NCI-H82 (cell line): Measurements from ENCODE around the gene LHPP.

Experiments used
- DNase-seq: peaks from one replicate; lab custom pipeline; 2025; lab: John Stamatoyannopoulos, UW

Gene LHPP

DNA sequence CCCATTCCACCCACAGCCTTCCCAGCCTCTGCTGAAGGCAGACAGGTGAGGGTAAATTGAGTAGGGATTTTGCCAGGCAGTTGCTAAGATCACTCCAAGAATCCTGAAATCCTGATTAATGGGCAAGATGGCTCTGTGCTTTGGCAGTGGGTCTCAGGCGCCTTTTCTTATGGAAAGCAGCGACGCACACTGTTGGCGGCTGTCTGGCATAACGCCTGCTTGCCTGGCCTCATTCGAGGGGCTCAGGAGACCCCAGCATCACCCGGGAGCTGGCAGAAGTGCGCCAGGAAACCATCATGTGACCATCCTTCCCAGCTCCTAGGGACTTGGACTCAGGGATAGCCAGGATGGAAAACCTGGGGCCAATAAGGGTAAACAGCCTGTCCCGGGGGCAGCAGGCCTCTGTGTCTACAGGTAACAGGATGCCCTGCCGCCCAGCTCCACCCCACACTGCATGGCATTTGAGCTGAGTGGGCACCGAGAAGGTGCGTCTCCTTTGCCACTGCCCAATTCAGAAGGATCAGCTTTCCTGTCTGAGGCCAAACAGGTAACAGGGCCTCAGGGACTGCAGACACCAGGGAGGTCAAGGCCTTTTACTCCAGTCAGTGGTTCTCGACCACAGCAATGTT lies 184.0 kb downstream of the LHPP start:
- no peak for DNase-seq

DNA sequence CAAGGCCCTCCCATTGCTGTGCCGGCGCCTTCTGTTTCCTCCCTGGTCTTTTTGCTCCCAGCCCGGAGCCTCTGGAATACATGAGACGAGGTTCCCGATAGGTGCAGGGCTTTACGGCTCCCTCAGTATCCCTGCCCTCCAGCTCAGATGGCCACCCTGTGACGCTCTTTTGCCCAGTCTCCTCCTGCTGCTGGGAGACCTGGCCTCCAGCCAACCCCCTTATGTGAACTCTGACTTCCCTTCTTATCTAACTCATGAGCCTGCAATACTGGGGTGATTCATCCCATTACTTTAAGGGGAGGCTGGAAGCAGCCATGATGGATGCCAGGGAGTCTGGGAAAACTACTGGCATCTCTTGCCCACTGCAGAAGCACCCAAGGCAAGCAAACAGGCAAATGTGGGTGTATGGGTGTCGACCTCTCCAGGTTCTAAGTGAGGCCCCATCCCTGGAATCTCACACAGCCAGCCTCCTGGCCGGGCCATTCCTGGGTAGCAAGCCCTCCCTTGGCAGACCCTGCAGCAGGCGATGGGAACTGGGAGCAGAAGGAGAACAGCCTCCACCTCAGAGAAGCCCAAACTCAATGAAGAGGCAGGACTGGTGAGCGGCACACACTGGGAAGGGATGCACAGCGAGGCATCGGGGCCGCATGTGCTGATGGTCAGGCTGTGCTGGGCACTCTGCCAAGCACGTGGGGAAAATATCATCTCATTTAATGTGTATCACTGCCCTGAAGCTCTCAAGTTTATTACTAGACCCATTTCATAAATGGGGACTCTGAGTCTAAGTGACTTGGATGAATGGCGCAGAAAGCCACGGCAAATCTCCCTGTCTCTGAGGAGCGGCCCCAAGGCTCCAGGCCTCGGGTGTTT lies 185.1 kb downstream of the LHPP start:
- DNase-seq, result no peak

DNA sequence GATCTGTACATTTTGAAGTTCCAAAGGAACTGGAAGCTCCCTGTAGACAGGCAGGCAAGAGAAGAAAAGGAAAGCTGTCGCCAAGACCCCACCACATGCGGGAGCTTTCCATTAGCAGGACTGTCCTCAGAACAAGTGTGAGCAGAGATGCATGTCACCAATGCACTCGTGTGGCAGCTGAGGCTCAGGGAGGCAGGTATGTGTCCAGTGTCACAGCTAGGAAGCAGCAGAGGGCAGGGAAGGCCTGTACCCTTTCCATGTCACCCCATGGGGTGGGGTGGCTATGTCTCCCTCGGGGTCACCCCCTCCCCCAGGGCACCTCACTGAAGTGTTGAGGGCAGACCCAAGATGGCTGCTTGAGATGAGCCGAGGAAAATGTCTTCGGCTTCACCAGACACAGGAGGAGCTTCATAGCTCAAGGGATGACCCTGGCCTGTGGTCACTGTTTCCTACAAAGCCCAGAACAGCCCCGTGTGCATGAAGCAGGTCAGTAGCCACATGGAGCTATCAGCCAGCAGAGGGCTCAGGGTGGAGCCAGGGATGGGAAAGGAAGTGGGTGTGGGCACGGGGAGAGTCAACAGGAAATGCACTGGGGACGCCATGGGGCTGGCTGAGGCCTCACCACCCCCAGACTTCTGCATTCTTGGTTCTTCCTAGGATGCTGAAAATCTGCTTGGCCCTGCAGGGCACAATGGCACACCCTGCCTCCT lies 186.0 kb downstream of the LHPP start:
- DNase-seq, result no peak

GRCh38 chr10:124648131-124648475 lies 186.5 kb downstream of the LHPP start:
- DNase-seq, result no peak

DNA sequence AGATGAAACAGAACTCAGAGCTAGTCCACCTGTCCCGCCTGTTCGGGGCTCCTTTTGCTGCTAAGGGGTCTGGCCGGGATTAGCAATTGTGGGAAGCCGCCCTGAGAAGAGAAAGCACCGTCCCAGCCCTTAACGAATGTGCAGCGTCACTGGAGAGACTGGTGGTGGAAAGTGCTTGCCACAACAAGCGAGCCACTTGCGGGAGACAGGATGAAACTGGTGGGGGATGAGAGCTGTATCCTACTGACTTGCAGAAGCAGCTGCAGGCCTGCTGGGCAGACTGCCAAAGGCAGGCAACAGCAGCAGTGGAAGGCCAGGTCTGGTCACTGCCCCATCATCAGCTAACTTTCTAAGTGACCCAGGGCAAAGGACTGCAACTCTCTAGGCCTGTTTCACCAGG lies 187.1 kb downstream of the LHPP start:
- DNase-seq, result no peak

DNA sequence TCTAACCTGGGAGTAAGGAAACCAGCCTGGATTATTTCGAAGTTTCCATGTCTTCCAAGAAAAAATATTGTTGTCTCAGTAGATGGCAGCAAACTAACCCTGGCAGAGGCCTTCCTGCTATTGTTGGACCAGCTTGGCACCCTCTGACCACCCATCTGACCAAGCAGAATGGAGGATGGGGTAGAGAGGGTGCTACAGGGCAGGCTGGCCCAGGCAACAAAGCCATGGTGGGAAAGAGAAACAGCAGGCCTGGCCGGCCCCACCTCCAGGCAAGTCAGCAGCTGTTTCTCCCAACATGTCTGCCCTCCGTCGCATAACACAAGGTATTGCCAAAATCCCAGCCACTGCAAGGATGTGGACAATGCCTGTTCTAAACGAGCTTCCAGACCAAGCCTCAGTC lies 187.6 kb downstream of the LHPP start:
- DNase-seq, result peak; percentile 4

DNA sequence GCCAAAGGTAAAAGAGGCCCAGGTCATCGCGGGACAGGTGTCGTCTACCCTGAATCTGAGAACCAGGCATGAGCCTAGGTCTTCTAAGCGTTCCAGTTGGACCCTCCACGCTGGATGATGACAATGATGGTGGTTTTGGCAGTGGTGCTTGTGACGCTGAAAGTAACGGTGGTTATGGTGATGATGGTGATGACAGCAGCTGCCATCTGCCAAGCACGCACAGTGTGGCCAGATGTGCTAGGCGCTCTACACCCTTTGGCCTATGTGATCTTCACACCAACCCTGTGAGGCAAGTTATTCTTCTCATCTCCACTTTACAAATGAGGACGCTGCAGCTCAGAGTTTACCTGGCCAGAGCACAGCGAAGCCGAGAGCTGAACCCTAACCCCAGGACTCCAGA lies 188.6 kb downstream of the LHPP start:
- no peak for DNase-seq

DNA sequence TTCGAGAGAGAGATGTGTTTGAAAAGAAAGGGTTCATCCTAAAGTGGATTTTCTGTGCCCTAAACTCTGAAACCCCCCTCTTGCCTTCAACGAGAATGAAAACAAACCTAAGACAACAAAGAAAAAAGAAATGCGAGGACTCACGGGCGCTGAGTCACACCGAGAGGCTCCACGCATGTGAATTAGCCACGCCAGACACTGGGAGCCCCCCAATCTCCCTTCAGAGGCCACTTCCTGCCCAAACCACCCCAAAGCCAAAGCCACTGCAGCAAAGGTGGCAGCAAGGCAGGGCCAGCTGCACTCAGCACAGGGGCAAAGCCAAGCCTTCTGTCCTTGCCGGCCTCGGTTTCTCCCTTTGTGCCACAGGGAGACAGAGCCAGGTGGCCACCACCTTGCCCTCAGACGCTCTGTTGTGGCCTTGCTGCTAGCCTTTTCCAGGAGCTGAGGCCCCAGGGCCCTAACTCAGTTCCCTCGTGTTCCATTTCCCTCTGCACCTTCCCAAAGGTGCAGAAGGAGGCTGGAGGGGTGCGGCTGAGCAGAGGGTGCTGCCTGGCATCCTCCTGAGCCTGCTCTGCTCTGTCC lies 189.3 kb downstream of the LHPP start:
- no peak for DNase-seq

DNA sequence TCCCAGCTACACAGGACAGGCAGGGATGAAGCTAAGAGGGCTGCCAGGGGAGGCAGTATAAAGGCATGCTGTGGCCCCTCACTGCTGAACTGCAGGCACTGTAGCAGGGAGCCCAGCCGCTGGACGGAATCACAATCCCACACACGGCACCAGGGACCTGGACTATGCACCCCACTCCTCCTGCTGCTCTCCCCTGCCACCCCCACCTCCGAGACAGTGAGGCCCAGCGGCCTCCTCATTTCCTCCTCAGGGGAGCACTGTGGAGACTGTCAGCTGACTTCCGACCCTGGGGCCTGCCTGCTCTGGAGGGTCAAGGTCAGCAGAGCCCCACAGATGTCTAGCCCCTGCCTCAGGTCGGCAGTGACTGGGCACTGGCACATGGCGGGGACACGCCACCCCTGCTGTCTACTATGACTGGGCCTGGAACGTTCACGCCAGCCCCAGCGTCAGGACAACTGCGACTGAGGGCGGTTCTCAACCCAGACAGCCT lies 189.8 kb downstream of the LHPP start:
- no peak for DNase-seq

DNA sequence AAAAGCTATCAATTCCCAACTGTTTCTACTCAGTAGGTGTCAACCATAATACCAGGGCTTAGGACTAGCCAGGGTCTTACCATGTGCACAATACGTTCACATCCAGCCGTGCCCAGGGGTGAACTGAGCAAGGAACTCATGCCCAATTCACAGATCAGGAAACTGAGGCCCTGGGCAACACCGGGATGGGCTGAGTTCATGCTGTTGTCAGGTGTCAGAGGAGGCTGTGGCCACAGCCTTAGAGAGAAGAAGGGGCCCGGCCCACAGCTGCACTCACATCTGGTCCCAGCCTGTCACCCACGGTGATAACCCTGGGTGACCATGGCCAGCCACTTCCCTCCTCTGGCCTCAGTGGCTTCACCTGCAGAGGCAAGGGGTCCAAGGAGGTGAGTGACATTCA lies 190.6 kb downstream of the LHPP start:
- DNase-seq, result no peak

GRCh38 chr10:124652701-124653100 lies 191.1 kb downstream of the LHPP start:
- DNase-seq, result no peak

GRCh38 chr10:124653311-124653710 lies 191.7 kb downstream of the LHPP start:
- DNase-seq, result no peak

DNA sequence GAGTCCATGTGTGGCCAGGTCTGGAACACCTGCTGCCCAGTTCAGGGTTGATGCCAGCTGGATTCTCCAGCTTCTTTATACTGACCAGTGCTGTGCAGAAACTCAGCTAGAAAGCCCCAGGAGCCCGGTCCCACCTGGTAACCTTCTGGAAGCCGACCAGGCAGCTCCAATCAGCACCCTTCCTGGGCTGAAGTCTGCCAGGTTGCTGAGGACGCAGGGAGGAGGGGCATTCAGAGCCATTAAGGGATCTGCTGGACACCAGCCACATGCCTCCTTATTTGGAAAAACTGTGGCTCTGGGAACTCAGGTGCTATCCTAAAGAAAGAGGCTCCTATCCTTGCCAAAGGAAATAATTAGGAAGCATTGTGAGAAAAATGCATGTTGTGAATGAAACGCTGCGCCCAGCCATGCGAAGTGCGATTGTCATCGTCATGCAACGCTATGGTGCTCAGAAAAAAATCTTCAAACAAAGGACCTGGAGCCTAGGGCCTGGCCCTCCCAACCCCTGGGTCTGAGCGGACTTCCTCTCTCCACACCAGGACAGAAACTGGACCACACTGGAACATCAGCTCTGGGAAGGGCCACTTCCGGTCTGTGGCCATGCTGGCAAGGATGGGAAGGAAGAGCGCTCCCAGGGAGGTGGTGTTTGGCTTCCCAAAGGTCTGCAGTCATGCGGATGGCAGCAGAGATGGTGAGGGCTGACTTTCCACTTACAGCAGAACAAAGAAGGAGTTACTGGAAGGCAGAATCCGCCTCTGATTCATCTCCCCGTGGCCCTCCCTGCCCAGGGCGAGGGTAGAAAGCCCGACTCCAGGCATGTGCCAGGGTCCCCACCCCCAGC lies 192.4 kb downstream of the LHPP start:
- DNase-seq, result no peak

DNA sequence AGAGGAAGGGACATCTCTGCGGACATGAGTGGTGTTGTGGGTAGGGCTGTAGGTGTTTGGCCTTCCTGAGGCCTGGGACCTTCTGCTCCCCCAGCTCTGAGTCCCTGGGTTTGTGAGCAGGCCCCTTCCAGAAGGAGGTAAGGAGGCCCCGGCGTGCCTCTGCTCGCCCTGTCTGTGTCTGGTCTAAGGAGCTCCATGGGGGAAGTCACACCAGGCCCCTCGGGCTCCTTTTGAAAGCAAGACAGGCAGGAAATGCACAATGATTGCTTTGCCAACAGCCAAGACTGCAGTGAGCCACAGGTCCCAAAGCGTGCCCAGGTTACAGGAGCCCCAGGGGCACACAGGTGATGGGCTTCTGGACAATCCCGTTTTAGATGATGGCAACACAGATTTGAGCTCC lies 193.1 kb downstream of the LHPP start:
- no peak for DNase-seq

DNA sequence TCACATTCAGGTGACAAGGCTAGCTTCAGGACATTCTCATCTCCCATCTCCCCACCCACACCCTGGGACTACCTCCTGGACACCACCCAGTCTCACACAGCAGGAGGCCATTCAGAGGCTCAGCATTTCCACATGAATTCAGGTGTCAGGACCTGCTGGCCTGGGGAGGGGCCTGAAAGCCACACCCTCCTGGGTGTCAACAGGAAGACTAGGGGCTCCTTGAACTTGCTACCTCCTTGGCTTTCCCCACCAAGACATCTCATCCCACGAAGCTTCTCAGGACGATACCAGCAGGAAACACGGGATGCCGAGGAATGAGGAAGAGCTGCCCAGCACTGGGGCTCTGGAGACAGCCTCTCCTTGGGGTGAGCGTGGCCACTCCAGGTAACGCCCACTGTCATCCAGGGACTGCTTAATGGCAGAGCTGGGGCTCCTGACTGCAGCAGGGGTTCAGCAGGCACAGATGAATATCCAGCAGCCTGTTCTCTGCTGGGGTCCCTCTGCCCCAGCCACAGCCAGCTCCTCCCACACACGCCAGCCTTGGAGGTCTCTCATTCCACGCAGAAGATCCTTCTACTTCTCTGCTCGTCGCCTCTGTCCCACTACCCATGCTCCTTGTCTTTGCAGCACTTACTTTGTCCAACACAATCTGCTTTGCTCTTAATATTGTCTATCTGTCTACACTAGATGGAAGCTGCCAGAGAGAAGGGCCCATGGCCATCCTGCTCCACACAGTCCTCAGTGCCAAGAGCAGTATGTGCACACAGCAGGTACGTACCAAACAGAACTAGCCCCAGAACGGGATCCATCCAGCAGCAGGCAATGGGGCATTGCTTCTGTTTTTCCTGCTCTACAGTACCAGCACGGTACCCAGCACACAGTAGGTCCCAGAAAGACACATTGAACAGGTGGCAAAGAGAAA lies 193.8 kb downstream of the LHPP start:
- DNase-seq, result no peak

DNA sequence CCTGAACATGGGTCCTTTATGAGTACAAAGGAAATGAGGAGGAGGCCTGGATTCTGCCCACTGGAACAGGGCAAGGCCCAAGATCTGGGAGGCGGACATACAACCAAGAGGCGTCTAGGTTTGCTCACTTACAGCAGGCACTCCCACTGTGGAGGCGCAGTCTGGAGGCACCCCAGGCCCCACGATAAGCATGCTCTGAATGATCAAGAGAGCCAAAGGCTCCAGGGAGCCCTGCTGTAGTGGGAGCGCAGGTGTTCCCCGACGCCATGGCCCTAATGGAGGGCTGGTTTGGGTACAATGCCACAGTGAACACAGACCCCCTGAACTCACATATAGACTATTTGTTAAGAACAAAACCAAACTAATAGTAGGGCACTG lies 194.5 kb downstream of the LHPP start:
- DNase-seq, result no peak

- DNase-seq, result no peak
Observed at GRCh38 chr10:124656541-124656940, 194.9 kb downstream of the LHPP start.

DNA sequence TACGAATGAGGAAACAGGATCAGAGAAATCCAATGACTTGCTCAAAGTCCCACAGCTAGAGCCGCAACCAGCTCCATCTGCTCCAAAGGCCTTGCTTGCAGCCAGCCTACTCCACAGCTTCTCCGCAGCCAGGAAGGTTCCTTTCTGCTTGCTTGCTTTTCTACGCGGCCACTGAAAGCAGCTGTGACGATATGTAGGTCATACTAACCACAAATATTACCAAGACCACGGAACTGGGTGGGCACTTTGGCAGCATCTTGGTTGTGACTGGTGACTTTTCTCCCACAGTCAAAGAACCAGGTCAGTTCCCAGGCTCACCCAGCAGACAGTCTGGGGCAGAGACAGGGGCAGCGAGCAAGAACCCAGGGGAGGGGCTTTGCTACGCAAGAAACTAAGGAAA lies 196.2 kb downstream of the LHPP start:
- no peak for DNase-seq

DNA sequence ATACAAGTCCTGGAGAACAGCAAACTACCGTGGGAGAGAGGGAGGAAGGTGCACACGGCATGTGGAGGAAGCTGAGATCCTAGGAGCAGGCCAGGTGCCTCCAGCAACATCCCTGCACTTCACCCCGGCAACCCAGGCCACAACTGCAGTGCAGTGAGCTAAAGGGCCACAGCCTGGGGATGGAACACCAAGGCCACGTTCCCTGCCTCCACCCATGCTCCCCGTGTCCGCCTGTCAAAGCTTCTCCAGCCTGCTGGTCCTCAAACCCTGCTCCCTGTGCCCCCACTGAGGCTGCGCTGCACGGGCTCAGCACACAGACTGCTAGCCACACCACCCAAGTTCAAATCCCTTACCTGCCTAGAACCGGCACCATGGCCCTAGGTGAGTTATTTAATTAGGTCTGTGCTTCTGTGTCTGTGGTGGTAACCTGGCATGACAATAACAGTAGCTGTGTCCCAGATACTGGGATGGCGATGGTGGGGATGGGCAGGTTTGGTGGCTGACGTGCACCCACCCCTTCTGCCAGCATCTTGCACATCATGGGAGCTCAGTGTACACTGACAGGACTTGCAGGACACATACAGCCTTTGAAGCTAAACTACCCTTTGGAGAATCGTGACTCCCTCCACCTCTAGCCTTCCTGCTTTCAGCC lies 197.1 kb downstream of the LHPP start:
- DNase-seq, result no peak

DNA sequence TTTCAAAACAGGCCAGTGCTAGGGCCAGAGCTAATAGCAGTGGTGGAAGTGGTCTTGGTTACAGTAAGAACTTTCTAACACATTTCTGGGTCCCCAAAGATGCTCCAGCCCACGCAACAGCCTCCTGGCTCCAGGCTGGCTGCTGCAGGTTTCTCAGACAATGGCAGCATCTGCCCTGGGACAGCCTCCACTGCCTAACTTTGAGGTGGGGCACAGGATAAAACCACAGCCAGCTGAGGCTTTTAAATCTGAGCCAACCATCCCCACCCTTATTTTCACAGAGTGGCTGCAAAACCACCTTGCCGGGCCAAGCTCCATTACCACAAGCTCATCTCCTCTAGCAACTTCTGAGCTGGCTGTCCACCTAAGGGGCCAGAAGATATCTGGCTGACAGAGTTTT lies 197.8 kb downstream of the LHPP start:
- no peak for DNase-seq
